GM21619 (cell line): ENCODE data around the gene RAD51AP2.

Source experiments
- ATAC-seq: cut with Tn5 transposase; IDR thresholded peaks from one replicate; pipeline ENCODE4 v1.9.1; 2021; ENCODE audit not compliant: unreplicated experiment

Gene RAD51AP2

DNA sequence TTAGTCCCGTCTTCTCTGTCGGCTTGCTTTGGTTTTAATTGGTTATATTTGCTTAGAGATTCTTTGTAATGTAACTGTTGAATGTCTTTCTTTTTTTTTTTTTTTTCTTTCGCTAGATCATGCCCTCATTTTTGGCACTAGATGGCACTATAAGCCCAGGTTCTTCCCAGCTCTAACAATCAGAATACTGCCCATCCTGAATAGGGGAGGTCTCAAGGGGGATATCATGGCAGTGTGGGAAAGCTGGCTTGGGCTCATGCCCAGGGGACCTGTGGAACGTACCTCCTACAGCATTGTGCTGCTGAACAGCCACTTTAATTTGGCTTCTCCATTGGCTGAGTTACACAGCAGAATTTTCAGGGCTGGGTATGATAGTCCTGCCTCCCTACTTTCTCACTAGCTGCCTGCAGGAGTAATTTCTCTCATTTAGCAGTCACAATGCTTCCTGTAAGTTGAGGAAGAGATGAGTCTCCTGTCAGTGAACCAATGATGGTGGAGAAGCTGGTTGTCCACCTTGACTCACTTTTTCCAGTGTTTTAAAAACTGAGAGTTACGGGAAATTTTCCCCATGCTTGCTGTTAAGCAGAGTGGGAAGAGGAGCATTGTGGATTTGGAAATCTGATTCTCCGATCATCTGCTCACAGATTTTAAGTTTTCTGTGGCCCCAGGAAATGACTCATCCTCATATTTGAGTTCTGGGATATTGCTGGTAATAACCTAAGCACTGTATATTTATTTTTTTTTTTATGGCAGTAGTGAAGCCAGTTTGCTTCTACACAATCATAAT lies 47.2 kb downstream of the RAD51AP2 start:
- no peak for ATAC-seq

DNA sequence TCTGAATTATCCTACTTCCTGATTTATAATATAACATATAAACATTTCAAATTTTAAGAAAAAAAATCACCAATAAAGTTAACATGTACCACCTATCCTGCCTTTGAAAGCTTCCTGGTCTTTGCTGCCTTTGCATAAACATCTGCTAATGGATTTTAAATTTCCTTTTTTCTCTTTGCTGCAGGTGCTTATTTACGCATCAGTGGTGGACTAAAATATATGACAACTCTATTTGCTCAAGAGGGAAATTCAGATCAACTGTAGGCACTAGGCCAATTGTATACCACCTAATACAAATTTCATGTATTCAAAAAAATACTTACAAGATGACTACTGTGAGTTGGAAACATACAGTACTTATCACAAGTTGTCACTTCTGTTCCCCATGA lies 57.2 kb downstream of the RAD51AP2 start:
- ATAC-seq: no peak
